Panc1 (cell line): Measurements from ENCODE around the gene LRRIQ1. TPM values are rescaled to one million over a fixed set of nuclear protein-coding genes. Genes with fewer than 3 reads are reported as not detected.

ENCODE experiments used
- ATAC-seq: fragments of 200-7000 bp; cut with Tn5 transposase; 2 replicates; pipeline ENCODE4 v1.9.1; 2020; ENCODE audit warnings: mild to moderate bottlenecking, moderate library complexity
- BruUV-seq: library from RNA; stranded (reverse); fragments of 400-500 nt; replicated peaks from 2 replicates; lab custom pipeline; 2021; lab: Mats Ljungman, UMichigan
- CTCF ChIA-PET: fragments of 300-600 bp; sonication (Branson Sonifier 250); formaldehyde crosslinking; loops from one replicate; lab custom pipeline; 2022; ENCODE audit warnings: antibody characterized with exemption; lab: Charles Lee
- POLR2A ChIA-PET: fragments of 300-600 bp; sonication (Branson Sonifier 250); formaldehyde crosslinking; loops from one replicate; lab custom pipeline; 2022; ENCODE audit warnings: antibody characterized with exemption; lab: Charles Lee
- DNase-seq: peaks from one replicate; pipeline ENCODE4 v3.0.0-alpha.2; 2010; ENCODE audit warnings: low read depth, low spot score
- H3K27ac ChIP-seq: 2 replicates; pipeline ENCODE4 v1.5.1; 2011; ENCODE audit warnings: mild to moderate bottlenecking, low read length, inconsistent platforms
- H3K27me3 ChIP-seq: fragments of 200-500 bp; sonication (Bioruptor generic); 2 replicates; pipeline ENCODE4 v1.6.0; 2014; ENCODE audit warnings: low read length, inconsistent platforms; ENCODE audit not compliant: control insufficient read depth, insufficient read depth
- H3K36me3 ChIP-seq: fragments of 200-500 bp; sonication (Bioruptor generic); 2 replicates; pipeline ENCODE4 v1.5.1; 2014; ENCODE audit warnings: inconsistent platforms, mild to moderate bottlenecking, low read length, moderate library complexity; ENCODE audit not compliant: control insufficient read depth, insufficient read depth
- H3K4me1 ChIP-seq: 2 replicates; pipeline ENCODE4 v1.5.1; 2011; ENCODE audit warnings: inconsistent platforms, mild to moderate bottlenecking, low read length, moderate library complexity; ENCODE audit not compliant: control insufficient read depth, insufficient read depth
- H3K4me3 ChIP-seq, 2 experiments: 2 replicates each; pipeline ENCODE4 v1.5.1; 2011 to 2012; ENCODE audit warnings: low read depth in 2 of 2, low read length in 2 of 2, mild to moderate bottlenecking in 2 of 2, inconsistent platforms in 1 of 2, moderate library complexity in 1 of 2
- H3K9me3 ChIP-seq: fragments of 200-500 bp; sonication (Bioruptor generic); 2 replicates; pipeline ENCODE4 v1.5.1; 2014; ENCODE audit warnings: low read depth, mild to moderate bottlenecking, inconsistent platforms, low read length, moderate library complexity; ENCODE audit not compliant: control insufficient read depth, insufficient read depth
- CTCF ChIP-seq: fragments of 450-650 bp; IDR thresholded peaks from 2 replicates; pipeline ENCODE4 v1.5.1; 2017; ENCODE audit warnings: mild to moderate bottlenecking
- POLR2AphosphoS5 ChIP-seq: IDR thresholded peaks from 2 replicates; pipeline ENCODE4 v1.6.1; 2012; ENCODE audit warnings: mild to moderate bottlenecking, low read depth, low read length, moderate library complexity
- REST ChIP-seq, 2 experiments: IDR thresholded peaks; 2 replicates each; pipeline ENCODE4 v1.6.1; 2011 to 2012; ENCODE audit warnings: low read depth in 2 of 2, control low read depth in 1 of 2, low read length in 1 of 2, mild to moderate bottlenecking in 1 of 2, moderate library complexity in 1 of 2; ENCODE audit not compliant: insufficient read depth in 1 of 2
- SIN3A ChIP-seq: IDR thresholded peaks from 2 replicates; pipeline ENCODE4 v1.6.1; 2012; ENCODE audit warnings: low read depth, mild to moderate bottlenecking, low read length, moderate library complexity, borderline replicate concordance; ENCODE audit not compliant: insufficient read depth
- TCF7L2 ChIP-seq: IDR thresholded peaks from 2 replicates; pipeline ENCODE4 v1.6.1; 2011; ENCODE audit warnings: mild to moderate bottlenecking, low read depth, low read length, inconsistent platforms
- in situ Hi-C: cut with HindIII; loops from 2 replicates; pipeline ENCODE4 v1.10.0; 2016; ENCODE audit warnings: low sequenced_read_pairs, low pct_unique_long_range_greater_than_20kb
- intact Hi-C: fragments of 100-400 bp; cut with micrococcal nuclease; formaldehyde crosslinking; loops from one replicate; pipeline ENCODE4 v1.10.0; 2022; ENCODE audit not compliant: unreplicated experiment
- total RNA-seq: library from RNA; stranded (reverse); gene quantifications from one replicate; pipeline ENCODE4 v1.2.1, GENCODE V29; 2021; ENCODE audit not compliant: unreplicated experiment

LRRIQ1 gene
- total RNA-seq, 1 experiment from 2014 or later, result 0.15 TPM

DNA sequence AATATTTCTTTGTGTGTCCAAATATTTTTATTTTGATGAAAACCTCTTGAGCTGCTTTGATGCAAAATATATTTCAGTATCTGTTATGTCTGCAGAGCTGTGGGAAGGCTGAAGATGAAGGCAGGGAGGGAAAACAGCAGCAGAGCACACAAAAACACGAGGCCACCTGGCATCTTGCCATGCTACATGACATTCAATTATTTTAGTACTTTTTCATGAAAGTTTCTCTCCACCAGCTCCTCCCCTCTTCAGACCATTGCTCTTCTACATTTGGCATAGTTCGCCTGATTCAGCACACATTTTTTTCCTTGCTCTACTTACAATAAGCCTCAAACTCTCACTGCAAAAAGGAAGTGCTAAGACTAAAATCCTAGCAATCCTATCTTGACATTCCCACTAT, 239.2 kb downstream of the LRRIQ1 start:
- Histone ChIP-seq H3K27me3 (peaks cover 10% of the 10 kb centered on the region), H3K9me3 (no peaks in the 10 kb centered on the region), H3K4me1 (no peaks in the 10 kb centered on the region), H3K36me3 (no peaks in the 10 kb centered on the region), H3K27ac (no peak overlapping the region), H3K4me3 (no peak overlapping the region)
- ATAC-seq (no peak), DNase-seq (no peak)
- ChIA-PET POLR2A (no interaction called here), CTCF (no interaction called here)
- no TSS peak for BruUV-seq
- in situ Hi-C loops (no loop called here), intact Hi-C loops (no loop called here)
- no peak for TF ChIP-seq REST (IDR thresholded peaks at IDR 0.05; ENCODE audit: insufficient read depth in 1 of 2, low read depth in 2 of 2, low read length in 1 of 2)
- no peak for TF ChIP-seq TCF7L2
- no peak for TF ChIP-seq CTCF
- no peak for TF ChIP-seq POLR2AphosphoS5
- no peak for TF ChIP-seq SIN3A

DNA sequence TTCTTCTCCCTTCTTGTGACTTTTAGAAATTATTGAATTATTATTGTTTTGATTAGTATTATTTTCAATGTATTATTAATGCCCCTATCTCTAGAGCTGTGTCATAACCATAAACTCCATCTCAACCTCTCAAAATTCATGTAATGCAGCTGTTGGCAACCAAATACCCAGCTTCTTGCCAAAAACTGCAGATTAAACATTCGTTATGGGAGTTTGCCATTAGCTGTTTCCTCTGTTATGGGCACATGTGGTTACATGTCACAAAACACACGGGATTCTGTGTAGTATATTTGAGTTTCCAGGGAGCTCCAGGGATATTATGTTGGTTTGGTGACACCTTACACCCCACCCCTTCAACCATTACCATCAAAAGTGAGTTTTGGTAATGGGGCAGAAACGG, 241.0 kb downstream of the LRRIQ1 start:
- Histone ChIP-seq H3K36me3 (no peaks in the 10 kb centered on the region), H3K9me3 (no peaks in the 10 kb centered on the region), H3K4me1 (no peaks in the 10 kb centered on the region), H3K27ac (no peak overlapping the region), H3K27me3 (peaks cover 10% of the 10 kb centered on the region), H3K4me3 (no peak overlapping the region)
- ATAC-seq, result no peak
- POLR2A ChIA-PET, result no interaction called here
- CTCF ChIA-PET, result no interaction called here
- BruUV-seq, result no TSS peak
- TF ChIP-seq CTCF (no peak), TCF7L2 (no peak), SIN3A (no peak), REST (IDR thresholded peaks at IDR 0.05; ENCODE audit: insufficient read depth in 1 of 2, low read depth in 2 of 2, low read length in 1 of 2) (no peak), POLR2AphosphoS5 (no peak)
- no peak for DNase-seq
- intact Hi-C loops (no loop called here), in situ Hi-C loops (no loop called here)
